CD4-positive, alpha-beta T cell (primary cell): ENCODE data around the gene AP1S3. TPM values are rescaled to one million over a fixed set of nuclear protein-coding genes. Genes with fewer than 3 reads are reported as not detected.
"Not testable (repeated sequence)": the region's sequence is repeated elsewhere in the genome, so short reads cannot be mapped to it uniquely, and the experiment has no call there.

Experiments used
- ATAC-seq: fragments of 200-7000 bp; cut with Tn5 transposase; one replicate; pipeline ENCODE4 v1.10.0; 2022; ENCODE audit warnings: mild to moderate bottlenecking; ENCODE audit not compliant: poor library complexity
- CTCF ChIA-PET: fragments of 350-600 bp; sonication (Branson Sonifier 250); formaldehyde crosslinking; loops from one replicate; lab custom pipeline; 2021; ENCODE audit warnings: antibody characterized with exemption, inconsistent platforms; lab: Charles Lee
- POLR2A ChIA-PET: fragments of 350-600 bp; sonication (Branson Sonifier 250); formaldehyde crosslinking; loops from one replicate; lab custom pipeline; 2021; ENCODE audit warnings: antibody characterized with exemption, inconsistent platforms; lab: Charles Lee
- DNase-seq, 14 experiments: peaks; one replicate each; pipeline ENCODE4 v3.0.0-alpha.2; 2013 to 2020; ENCODE audit warnings: mixed read lengths in 2 of 14
- H3K27ac ChIP-seq, 2 donors: one replicate each; pipeline versions ENCODE4 v1.5.1 to v1.7.0; 2013; ENCODE audit warnings: low read length in 2 of 2, low read depth in 1 of 2, mild to moderate bottlenecking in 1 of 2
- H3K27me3 ChIP-seq, 2 experiments: 1 replicate in 1 of 2; 2 replicates in 1 of 2; pipeline versions ENCODE4 v1.6.1 to v1.7.0; 2013; ENCODE audit warnings: low read length in 2 of 2, control low read depth in 1 of 2, mild to moderate bottlenecking in 1 of 2, moderate library complexity in 1 of 2; ENCODE audit not compliant: insufficient read depth in 2 of 2, control insufficient read depth in 1 of 2
- H3K36me3 ChIP-seq: one replicate; pipeline ENCODE4 v1.6.1; 2013; ENCODE audit warnings: low read length, control low read depth; ENCODE audit not compliant: insufficient read depth
- H3K4me1 ChIP-seq: one replicate; pipeline ENCODE4 v1.6.1; 2013; ENCODE audit warnings: low read length, control low read depth; ENCODE audit not compliant: insufficient read depth
- H3K4me3 ChIP-seq: one replicate; pipeline ENCODE4 v1.5.1; 2013; ENCODE audit warnings: mild to moderate bottlenecking, low read length, moderate library complexity
- H3K9me3 ChIP-seq, 2 experiments: 1 replicate in 1 of 2; 2 replicates in 1 of 2; pipeline versions ENCODE4 v1.6.1 to v1.7.0; 2013; ENCODE audit warnings: low read length in 2 of 2, mild to moderate bottlenecking in 2 of 2, control low read depth in 1 of 2, moderate library complexity in 1 of 2; ENCODE audit not compliant: control insufficient read depth in 1 of 2, insufficient read depth in 1 of 2
- H3K27ac Mint-ChIP-seq: one replicate; pipeline ENCODE4 v1.8.0; 2020; ENCODE audit warnings: mixed read lengths
- H3K27me3 Mint-ChIP-seq: one replicate; pipeline ENCODE4 v1.8.0; 2021; ENCODE audit warnings: mixed read lengths
- H3K36me3 Mint-ChIP-seq: one replicate; pipeline ENCODE4 v1.8.0; 2021; ENCODE audit warnings: low read depth, mixed read lengths
- H3K4me1 Mint-ChIP-seq: one replicate; pipeline ENCODE4 v1.8.0; 2021; ENCODE audit warnings: low read depth, mixed read lengths
- H3K4me3 Mint-ChIP-seq: one replicate; pipeline ENCODE4 v1.8.0; 2020; ENCODE audit warnings: mild to moderate bottlenecking, mixed read lengths
- H3K9me3 Mint-ChIP-seq: one replicate; pipeline ENCODE4 v1.8.0; 2020; ENCODE audit warnings: mixed read lengths
- CTCF ChIP-seq: fragments of 200-600 bp; IDR thresholded peaks from one replicate; pipeline ENCODE4 v1.8.0; 2022; ENCODE audit warnings: antibody characterized with exemption, mild to moderate bottlenecking
- intact Hi-C, 2 experiments: fragments of 100-400 bp; cut with DNase I in 1 of 2; cut with micrococcal nuclease in 1 of 2; formaldehyde crosslinking; loops; one replicate each; pipeline versions ENCODE4 v1.15.1 to v1.9.0; 2023 to 2025; cut with DNase I, micrococcal nuclease
- total RNA-seq, 174 experiments: library from RNA in 2 of 174; stranded (reverse) in 2 of 174; gene quantifications; one replicate each; pipeline ENCODE4 v1.2.3 and lab custom pipeline; 2021 to 2026

AP1S3 gene
- total RNA-seq, 2 experiments from 2014 or later, result 0.50 to 0.71 TPM

- H3K27ac Mint-ChIP-seq, result no peak overlapping the region
- no peaks in the 10 kb centered on the region for H3K4me1 Mint-ChIP-seq
- H3K27me3 Mint-ChIP-seq, result no peaks in the 10 kb centered on the region
- no peaks in the 10 kb centered on the region for H3K9me3 ChIP-seq
- ATAC-seq (no peak), DNase-seq (no peak)
- H3K4me1 ChIP-seq, result no peaks in the 10 kb centered on the region
- ChIA-PET POLR2A (no interaction called here), CTCF (no interaction called here)
- no peak overlapping the region for H3K27ac ChIP-seq
- no peak for TF ChIP-seq CTCF
- H3K27me3 ChIP-seq, result no peaks in the 10 kb centered on the region
- intact Hi-C loops, result no loop called here
- H3K4me3 Mint-ChIP-seq, result no peak overlapping the region
- no peaks in the 10 kb centered on the region for H3K9me3 Mint-ChIP-seq
- H3K36me3 Mint-ChIP-seq, result peaks cover 88% of the 10 kb centered on the region
- peaks cover 55% of the 10 kb centered on the region for H3K36me3 ChIP-seq
- H3K4me3 ChIP-seq, result no peak overlapping the region
These were observed 40.5 kb upstream of the AP1S3 start for GRCh38 chr2:223877721-223878410.

GRCh38 chr2:223873672-223874071, 36.3 kb upstream of the AP1S3 start:
- peaks cover 32% of the 10 kb centered on the region for H3K36me3 ChIP-seq
- no peak for TF ChIP-seq CTCF

GRCh38 chr2:223872772-223873171, 35.4 kb upstream of the AP1S3 start:
- DNase-seq, H3K27me3 ChIP-seq, H3K4me3 ChIP-seq, POLR2A ChIA-PET, ATAC-seq, intact Hi-C loops, H3K27ac Mint-ChIP-seq, H3K4me3 Mint-ChIP-seq, H3K27ac ChIP-seq, H3K4me1 ChIP-seq, H3K9me3 Mint-ChIP-seq, H3K9me3 ChIP-seq, CTCF ChIA-PET, H3K4me1 Mint-ChIP-seq, H3K27me3 Mint-ChIP-seq: not testable (repeated sequence)
- peaks cover 25% of the 10 kb centered on the region for H3K36me3 ChIP-seq
- H3K36me3 Mint-ChIP-seq, result peaks cover 55% of the 10 kb centered on the region

More at GRCh38 chr2:223873672-223874071, 36.3 kb upstream of the AP1S3 start:
- POLR2A ChIA-PET, result no interaction called here
- Histone ChIP-seq H3K4me1 (no peaks in the 10 kb centered on the region), H3K9me3 (no peaks in the 10 kb centered on the region), H3K4me3 (no peak overlapping the region), H3K27ac (no peak overlapping the region), H3K27me3 (no peaks in the 10 kb centered on the region)
- intact Hi-C loops, result no loop called here
- no peaks in the 10 kb centered on the region for H3K9me3 Mint-ChIP-seq
- no peak overlapping the region for H3K27ac Mint-ChIP-seq
- no peaks in the 10 kb centered on the region for H3K4me1 Mint-ChIP-seq
- no peaks in the 10 kb centered on the region for H3K27me3 Mint-ChIP-seq
- ATAC-seq (no peak), DNase-seq (no peak)
- peaks cover 64% of the 10 kb centered on the region for H3K36me3 Mint-ChIP-seq
- CTCF ChIA-PET, result interaction anchor here (0.6 kb wide), 1 partner anchor 479 kb away, joined by 3 read pairs; no protein-coding TSS in a partner anchor
- no peak overlapping the region for H3K4me3 Mint-ChIP-seq

- H3K36me3 Mint-ChIP-seq, result peaks cover 44% of the 10 kb centered on the region
- H3K4me3 ChIP-seq, CTCF ChIA-PET, ATAC-seq, H3K27ac ChIP-seq, DNase-seq, H3K9me3 Mint-ChIP-seq, H3K4me3 Mint-ChIP-seq, H3K27me3 Mint-ChIP-seq, H3K27me3 ChIP-seq, H3K27ac Mint-ChIP-seq, POLR2A ChIA-PET, intact Hi-C loops, H3K9me3 ChIP-seq, H3K4me1 ChIP-seq, H3K4me1 Mint-ChIP-seq: not testable (repeated sequence)
- H3K36me3 ChIP-seq, result peaks cover 19% of the 10 kb centered on the region
These were observed 34.3 kb upstream of the AP1S3 start for GRCh38 chr2:223871661-223872060.
